Endothelial cell of umbilical vein (primary cell): Measurements from ENCODE around the gene DYNC1LI2. TPM values are rescaled to one million over a fixed set of nuclear protein-coding genes. Genes with fewer than 3 reads are reported as not detected.

Experiments used
- BruUV-seq: library from RNA; stranded (reverse); fragments of 400-500 nt; replicated peaks from 2 replicates; lab custom pipeline; 2021; lab: Mats Ljungman, UMichigan
- CTCF ChIA-PET: fragments of 300-600, 350-600 bp; sonication (Branson Sonifier 250); formaldehyde crosslinking; loops from one replicate; lab custom pipeline; 2021; ENCODE audit warnings: antibody characterized with exemption, inconsistent platforms; lab: Charles Lee
- POLR2A ChIA-PET: fragments of 300-600, 350-600 bp; sonication (Branson Sonifier 250); formaldehyde crosslinking; loops from one replicate; lab custom pipeline; 2021; ENCODE audit warnings: antibody characterized with exemption, inconsistent platforms; lab: Charles Lee
- DNase-seq: peaks from one replicate; pipeline ENCODE4 v3.0.0-alpha.2; 2011; ENCODE audit warnings: low read depth, low spot score
- FAIRE-seq: peaks from 2 replicates; lab custom pipeline; 2011; peaks lifted over from hg19 to GRCh38; lab: Jason Lieb, UNC
- H2AFZ ChIP-seq: 2 replicates; pipeline ENCODE4 v1.6.0; 2012; ENCODE audit warnings: low read depth, low read length, control low read depth, inconsistent platforms
- H3K27ac ChIP-seq: 2 replicates; pipeline ENCODE4 v1.5.1; 2011; ENCODE audit warnings: low read depth, mild to moderate bottlenecking, control low read depth, low read length, moderate library complexity; ENCODE audit not compliant: insufficient read depth
- H3K27me3 ChIP-seq, 2 experiments: 2 replicates each; pipeline versions ENCODE4 v1.6.0 to v1.6.1; 2011; ENCODE audit warnings: low read length in 2 of 2, mixed read lengths in 1 of 2; ENCODE audit not compliant: control insufficient read depth in 2 of 2, insufficient read depth in 2 of 2
- H3K36me3 ChIP-seq, 2 experiments: 2 replicates in 1 of 2; 3 replicates in 1 of 2; pipeline ENCODE4 v1.5.1; 2011; ENCODE audit warnings: low read length in 2 of 2, mild to moderate bottlenecking in 1 of 2, moderate library complexity in 1 of 2; ENCODE audit not compliant: control insufficient read depth in 2 of 2, insufficient read depth in 2 of 2; ENCODE audit errors: extremely low read depth in 1 of 2
- H3K4me1 ChIP-seq: 3 replicates; pipeline ENCODE4 v1.5.1; 2011; ENCODE audit warnings: mild to moderate bottlenecking, low read length; ENCODE audit not compliant: control insufficient read depth, insufficient read depth; ENCODE audit errors: extremely low read depth
- H3K4me2 ChIP-seq: 2 replicates; pipeline ENCODE4 v1.6.1; 2011; ENCODE audit warnings: low read length, control low read depth, mixed read lengths; ENCODE audit not compliant: insufficient read depth
- H3K4me3 ChIP-seq, 3 experiments: fragments of 200-600 bp in 1 of 3; sonication (generic), shearing (Covaris generic) in 1 of 3; replicated peaks in 1 of 3; 2 replicates each; pipeline ENCODE4 v1.5.1; 2011 to 2016; ENCODE audit warnings: control low read depth in 3 of 3, low read length in 3 of 3, mild to moderate bottlenecking in 2 of 3, inconsistent platforms in 1 of 3, low read depth in 1 of 3, moderate library complexity in 1 of 3; ENCODE audit not compliant: insufficient read depth in 1 of 3
- H3K79me2 ChIP-seq: 2 replicates; pipeline ENCODE4 v1.6.0; 2012; ENCODE audit warnings: low read length, inconsistent platforms; ENCODE audit not compliant: control insufficient read depth, insufficient read depth
- H3K9ac ChIP-seq: replicated peaks from 2 replicates; pipeline ENCODE3; 2011; ENCODE audit warnings: low read length, control low read depth; ENCODE audit not compliant: insufficient read depth; ENCODE audit errors: extremely low read depth
- H3K9me1 ChIP-seq: replicated peaks from 3 replicates; pipeline ENCODE4 v1.6.0; 2011; ENCODE audit warnings: mild to moderate bottlenecking, low read length; ENCODE audit not compliant: control insufficient read depth, insufficient read depth; ENCODE audit errors: extremely low read depth
- H3K9me3 ChIP-seq: replicated peaks from 2 replicates; pipeline ENCODE4 v1.5.1; 2012; ENCODE audit warnings: low read length, inconsistent platforms; ENCODE audit not compliant: control insufficient read depth, insufficient read depth
- H4K20me1 ChIP-seq: replicated peaks from 2 replicates; pipeline ENCODE3; 2011; ENCODE audit warnings: mild to moderate bottlenecking, low read length; ENCODE audit not compliant: control insufficient read depth, insufficient read depth; ENCODE audit errors: extremely low read depth
- EZH2 ChIP-seq: IDR thresholded peaks from 2 replicates; pipeline ENCODE4 v1.6.1; 2012; ENCODE audit warnings: borderline replicate concordance, low read depth, mild to moderate bottlenecking, moderate library complexity, low read length, inconsistent platforms; ENCODE audit not compliant: severe bottlenecking
- FOS ChIP-seq: IDR thresholded peaks from 2 replicates; pipeline ENCODE4 v1.6.1; 2011; ENCODE audit warnings: mild to moderate bottlenecking, low read length, moderate library complexity, borderline replicate concordance; ENCODE audit not compliant: insufficient read depth
- GATA2 ChIP-seq: IDR thresholded peaks from 2 replicates; pipeline ENCODE4 v1.7.0; 2011; ENCODE audit warnings: low read depth, mild to moderate bottlenecking, moderate library complexity, mixed read lengths, low read length; ENCODE audit not compliant: insufficient read length, insufficient read depth
- JUN ChIP-seq: IDR thresholded peaks from 2 replicates; pipeline ENCODE4 v1.6.1; 2011; ENCODE audit warnings: borderline replicate concordance, low read depth; ENCODE audit not compliant: insufficient read length, insufficient read depth
- MYC ChIP-seq: IDR thresholded peaks from one replicate; pipeline ENCODE4 v1.6.1; 2011; ENCODE audit warnings: mild to moderate bottlenecking, low read depth, low read length
- POLR2A ChIP-seq: IDR thresholded peaks from 2 replicates; pipeline ENCODE4 v1.6.1; 2012; ENCODE audit warnings: low read depth, mild to moderate bottlenecking, control low read depth, low read length
- POLR2AphosphoS5 ChIP-seq: IDR thresholded peaks from 2 replicates; pipeline ENCODE4 v1.6.1; 2012; ENCODE audit warnings: low read depth, mild to moderate bottlenecking, control low read depth, low read length, moderate library complexity; ENCODE audit not compliant: insufficient read depth
- dilution Hi-C: fragments of 300-500 bp; cut with MboI; formaldehyde crosslinking; loops from one replicate; pipeline ENCODE4 v1.15.0; 2019; ENCODE audit warnings: low sequenced_read_pairs; ENCODE audit not compliant: extremely low pct_ligation_motif_present
- intact Hi-C: fragments of 100-400 bp; cut with micrococcal nuclease; formaldehyde crosslinking; loops from one replicate; pipeline ENCODE4 v1.10.0; 2022
- polyA plus RNA-seq, 4 experiments: library from polyadenylated mRNA; depleted of rRNA in 3 of 4; stranded (reverse) in 3 of 4; unstranded in 1 of 4; fragments of >200 nt; gene quantifications; 2 replicates each; pipeline versions ENCODE4 v1.2.1 to v1.2.3, GENCODE V29; 2011 to 2012; ENCODE audit warnings: missing spikeins in 1 of 4
- total RNA-seq: library from RNA; stranded (reverse); gene quantifications from 2 replicates; pipeline ENCODE4 v1.2.3, GENCODE V29; 2021
- TF ChIP-seq, protein P1 (sequence below), 2 donors: IDR thresholded peaks; 1 replicate in 1 of 2; 2 replicates in 1 of 2; pipeline ENCODE4 v1.5.1; 2011; ENCODE audit warnings: low read length in 2 of 2, mild to moderate bottlenecking in 2 of 2, moderate library complexity in 2 of 2, control low read depth in 1 of 2, inconsistent platforms in 1 of 2, low read depth in 1 of 2; ENCODE audit not compliant: insufficient read depth in 1 of 2; ENCODE audit errors: extremely low read depth in 1 of 2
- TF ChIP-seq, protein P2 (sequence below): IDR thresholded peaks from 2 replicates; pipeline ENCODE4 v1.6.1; 2011; ENCODE audit not compliant: insufficient read depth, insufficient read length

The DYNC1LI2 gene
- total and polyA plus RNA-seq, 2 donors (not counting 3 experiments of a cell fraction or from before 2014, with no cell fraction given), result 110 to 159 TPM

DNA sequence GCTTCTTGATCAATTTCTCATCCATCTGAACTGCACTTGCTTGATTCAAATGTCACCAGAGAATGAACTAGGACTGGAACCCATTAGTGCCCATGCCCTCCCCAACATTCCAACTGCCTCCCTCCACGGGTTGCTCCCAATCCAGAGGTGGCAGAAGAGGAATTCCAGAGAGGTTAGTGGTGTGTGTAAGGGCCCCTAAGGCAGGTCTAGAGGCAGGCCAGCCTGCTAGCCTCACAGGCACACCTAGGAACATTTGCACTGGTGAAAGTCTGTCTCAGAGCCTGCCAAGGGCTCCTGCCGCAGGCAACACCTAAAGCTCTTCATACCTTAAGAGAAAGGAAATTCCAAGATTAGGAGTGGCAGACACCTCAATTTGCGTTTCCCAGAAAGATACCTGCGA, 33.6 kb downstream of the DYNC1LI2 start:
- dilution Hi-C loops, result no loop called here
- H3K9ac ChIP-seq, result no peak overlapping the region
- no peak overlapping the region for H3K4me3 ChIP-seq
- H3K27me3 ChIP-seq, result no peaks in the 10 kb centered on the region
- H3K4me2 ChIP-seq, result no peak overlapping the region
- no peaks in the 10 kb centered on the region for H3K9me3 ChIP-seq
- no peak for FAIRE-seq
- no peak for TF ChIP-seq EZH2
- TF ChIP-seq, protein P1, sequence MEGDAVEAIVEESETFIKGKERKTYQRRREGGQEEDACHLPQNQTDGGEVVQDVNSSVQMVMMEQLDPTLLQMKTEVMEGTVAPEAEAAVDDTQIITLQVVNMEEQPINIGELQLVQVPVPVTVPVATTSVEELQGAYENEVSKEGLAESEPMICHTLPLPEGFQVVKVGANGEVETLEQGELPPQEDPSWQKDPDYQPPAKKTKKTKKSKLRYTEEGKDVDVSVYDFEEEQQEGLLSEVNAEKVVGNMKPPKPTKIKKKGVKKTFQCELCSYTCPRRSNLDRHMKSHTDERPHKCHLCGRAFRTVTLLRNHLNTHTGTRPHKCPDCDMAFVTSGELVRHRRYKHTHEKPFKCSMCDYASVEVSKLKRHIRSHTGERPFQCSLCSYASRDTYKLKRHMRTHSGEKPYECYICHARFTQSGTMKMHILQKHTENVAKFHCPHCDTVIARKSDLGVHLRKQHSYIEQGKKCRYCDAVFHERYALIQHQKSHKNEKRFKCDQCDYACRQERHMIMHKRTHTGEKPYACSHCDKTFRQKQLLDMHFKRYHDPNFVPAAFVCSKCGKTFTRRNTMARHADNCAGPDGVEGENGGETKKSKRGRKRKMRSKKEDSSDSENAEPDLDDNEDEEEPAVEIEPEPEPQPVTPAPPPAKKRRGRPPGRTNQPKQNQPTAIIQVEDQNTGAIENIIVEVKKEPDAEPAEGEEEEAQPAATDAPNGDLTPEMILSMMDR (IDR thresholded peaks at IDR 0.05; ENCODE audit: extremely low read depth in 1 of 2, insufficient read depth in 1 of 2, low read depth in 1 of 2, low read length in 2 of 2), result no peak
- no peak for TF ChIP-seq FOS
- TF ChIP-seq JUN, result no peak
- no peak for TF ChIP-seq MYC
- TF ChIP-seq, protein P2, sequence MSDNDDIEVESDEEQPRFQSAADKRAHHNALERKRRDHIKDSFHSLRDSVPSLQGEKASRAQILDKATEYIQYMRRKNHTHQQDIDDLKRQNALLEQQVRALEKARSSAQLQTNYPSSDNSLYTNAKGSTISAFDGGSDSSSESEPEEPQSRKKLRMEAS, result no peak
- TF ChIP-seq POLR2A, result no peak
- no peak for TF ChIP-seq POLR2AphosphoS5
- TF ChIP-seq GATA2, result no peak
- peaks cover 2% of the 10 kb centered on the region for H4K20me1 ChIP-seq
- peaks cover under 1 to 6% of the 10 kb centered on the region in 2 experiments for H3K36me3 ChIP-seq
- ChIA-PET POLR2A (no interaction called here), CTCF (interaction anchor here (1.4 to 1.7 kb wide), 3 partner anchors 23 to 67 kb away, joined by 6 to 7 read pairs (median 6); no protein-coding TSS in a partner anchor)
- H3K9me1 ChIP-seq, result no peaks in the 10 kb centered on the region
- no peaks in the 10 kb centered on the region for H3K79me2 ChIP-seq
- no peak for DNase-seq
- intact Hi-C loops, result no loop called here
- H2AFZ ChIP-seq, result no peak overlapping the region
- no peak overlapping the region for H3K27ac ChIP-seq
- BruUV-seq, result no TSS peak
- H3K4me1 ChIP-seq, result no peaks in the 10 kb centered on the region
